Neural progenitor cell (in vitro differentiated cells): ENCODE data around the gene LRRC73. TPM values are rescaled to one million over a fixed set of nuclear protein-coding genes. Genes with fewer than 3 reads are reported as not detected.
"Not testable (repeated sequence)": the region's sequence is repeated elsewhere in the genome, so short reads cannot be mapped to it uniquely, and the experiment has no call there.

Experiments
- DNase-seq: peaks from one replicate; pipeline ENCODE4 v3.0.0-alpha.2; 2016; ENCODE audit warnings: low spot score
- H2AFZ ChIP-seq: fragments of 200-600 bp; sonication (generic); replicated peaks from 2 replicates; pipeline ENCODE4 v1.6.1; 2016; ENCODE audit warnings: antibody characterized with exemption
- H3F3A ChIP-seq: fragments of 200-600 bp; sonication (generic); 2 replicates; pipeline ENCODE4 v1.6.1; 2016; ENCODE audit warnings: antibody characterized with exemption, low read depth
- H3K27ac ChIP-seq: fragments of 200-600 bp; sonication (generic); 2 replicates; pipeline ENCODE4 v1.5.1; 2016; ENCODE audit warnings: mild to moderate bottlenecking
- H3K27me3 ChIP-seq: fragments of 200-600 bp; sonication (generic); 2 replicates; pipeline ENCODE4 v1.6.1; 2016; ENCODE audit warnings: mild to moderate bottlenecking, moderate library complexity
- H3K36me3 ChIP-seq: fragments of 200-600 bp; sonication (generic); 2 replicates; pipeline ENCODE4 v1.5.1; 2016
- H3K4me1 ChIP-seq: fragments of 200-600 bp; sonication (generic); 2 replicates; pipeline ENCODE4 v1.6.1; 2016; ENCODE audit warnings: mixed run types
- H3K4me2 ChIP-seq: fragments of 200-600 bp; sonication (generic); 2 replicates; pipeline ENCODE4 v1.6.1; 2016
- H3K4me3 ChIP-seq: fragments of 200-600 bp; sonication (generic); 2 replicates; pipeline ENCODE4 v1.5.1; 2016
- H3K79me2 ChIP-seq: fragments of 200-600 bp; sonication (generic); 2 replicates; pipeline ENCODE4 v1.6.1; 2016; ENCODE audit warnings: low read depth
- H3K9ac ChIP-seq: fragments of 200-600 bp; sonication (generic); 2 replicates; pipeline ENCODE4 v1.6.1; 2016
- H3K9me3 ChIP-seq: fragments of 200-600 bp; sonication (generic); 2 replicates; pipeline ENCODE4 v1.5.1; 2016; ENCODE audit warnings: low read depth
- H4K20me1 ChIP-seq: fragments of 200-600 bp; sonication (generic); 2 replicates; pipeline ENCODE4 v1.6.1; 2016; ENCODE audit warnings: low read depth
- H3K27ac Mint-ChIP-seq: 3 replicates; pipeline ENCODE4 v1.8.0; 2021; ENCODE audit warnings: mixed read lengths
- H3K27me3 Mint-ChIP-seq: 2 replicates; pipeline ENCODE4 v1.8.0; 2022; ENCODE audit warnings: low read depth, mild to moderate bottlenecking, inconsistent platforms, moderate library complexity, mixed read lengths; ENCODE audit not compliant: insufficient read depth
- H3K36me3 Mint-ChIP-seq: 3 replicates; pipeline ENCODE4 v1.8.0; 2021; ENCODE audit warnings: mixed read lengths
- H3K4me1 Mint-ChIP-seq: 3 replicates; pipeline ENCODE4 v1.8.0; 2021; ENCODE audit warnings: mixed read lengths
- H3K4me3 Mint-ChIP-seq: 3 replicates; pipeline ENCODE4 v1.8.0; 2021; ENCODE audit warnings: mild to moderate bottlenecking, moderate library complexity, mixed read lengths
- H3K9me3 Mint-ChIP-seq: 3 replicates; pipeline ENCODE4 v1.8.0; 2020; ENCODE audit warnings: mixed read lengths
- CTCF ChIP-seq: fragments of 200-600 bp; sonication (generic); IDR thresholded peaks from 2 replicates; pipeline ENCODE4 v1.5.1; 2017; ENCODE audit warnings: antibody characterized with exemption, mild to moderate bottlenecking
- EZH2 ChIP-seq: fragments of 200-600 bp; sonication (generic); IDR thresholded peaks from 2 replicates; pipeline ENCODE4 v1.6.1; 2017; ENCODE audit warnings: antibody characterized with exemption, mild to moderate bottlenecking, moderate library complexity
- EZH2phosphoT487 ChIP-seq: fragments of 200-600 bp; sonication (generic); IDR thresholded peaks from 2 replicates; pipeline ENCODE4 v1.6.1; 2017; ENCODE audit warnings: antibody characterized with exemption
- total RNA-seq: library from RNA; depleted of rRNA; stranded (reverse); fragments of >200 nt; gene quantifications from 2 replicates; pipeline ENCODE4 v1.2.3, GENCODE V29; 2015; ENCODE audit warnings: low replicate concordance

The LRRC73 gene
- total RNA-seq, result 0.37 TPM in 1 of 2 replicates, not detected in the other

- Histone ChIP-seq H3K9me3 (no peaks in the 10 kb centered on the region), H3K36me3 (peaks cover 8% of the 10 kb centered on the region), H3K27ac (no peak within 1 kb of the TSS), H3K79me2 (peaks cover 11% of the 10 kb centered on the region), H3K27me3 (peaks cover 36% of the 10 kb centered on the region), H3F3A (peaks cover 29% of the 10 kb centered on the region), H3K4me3 (peak within 1 kb of the TSS; percentile 74), H3K4me2 (peak within 1 kb of the TSS; percentile 91), H4K20me1 (peaks cover 30% of the 10 kb centered on the region), H3K4me1 (no peaks in the 10 kb centered on the region), H3K9ac (no peak within 1 kb of the TSS), H2AFZ (peak within 1 kb of the TSS; percentile 73)
- peaks cover 16% of the 10 kb centered on the region for H3K4me1 Mint-ChIP-seq
- DNase-seq, result peak; percentile 94
- peaks cover 22% of the 10 kb centered on the region for H3K36me3 Mint-ChIP-seq
- no peaks in the 10 kb centered on the region for H3K9me3 Mint-ChIP-seq
- peak; percentile 7 for TF ChIP-seq EZH2phosphoT487
- peak; percentile 11 for TF ChIP-seq EZH2
- no peak for TF ChIP-seq CTCF
- peaks cover 10% of the 10 kb centered on the region for H3K27me3 Mint-ChIP-seq
- no peak within 1 kb of the TSS for H3K27ac Mint-ChIP-seq
- peak within 1 kb of the TSS; percentile 92 for H3K4me3 Mint-ChIP-seq
Observed at GRCh38 chr6:43509984-43510826, at the start of gene LRRC73. TSS of gene LRRC73 (minus strand) at chr6:43510346. CDS start at chr6:43509785, 561 bp downstream.

- no peak for DNase-seq
- H3K4me3 Mint-ChIP-seq, result no peak overlapping the region
- peaks cover 18% of the 10 kb centered on the region for H3K36me3 Mint-ChIP-seq
- Histone ChIP-seq H3K4me1 (no peaks in the 10 kb centered on the region), H3K9me3 (no peaks in the 10 kb centered on the region), H3K27ac (no peak overlapping the region), H3K4me3 (no peak overlapping the region), H4K20me1 (no peaks in the 10 kb centered on the region), H2AFZ (no peak overlapping the region), H3K4me2 (no peak overlapping the region), H3K27me3 (no peaks in the 10 kb centered on the region), H3F3A (no peaks in the 10 kb centered on the region), H3K36me3 (peaks cover 37% of the 10 kb centered on the region), H3K79me2 (no peaks in the 10 kb centered on the region), H3K9ac (no peak overlapping the region)
- H3K27ac Mint-ChIP-seq, result no peak overlapping the region
- no peaks in the 10 kb centered on the region for H3K27me3 Mint-ChIP-seq
- no peaks in the 10 kb centered on the region for H3K9me3 Mint-ChIP-seq
- no peaks in the 10 kb centered on the region for H3K4me1 Mint-ChIP-seq
- no peak for TF ChIP-seq EZH2phosphoT487
- TF ChIP-seq EZH2, result no peak
- TF ChIP-seq CTCF, result no peak
Observed at GRCh38 chr6:43559328-43559727, 49.2 kb upstream of the LRRC73 start.

- H3K9me3 ChIP-seq, H4K20me1 ChIP-seq, H3K9me3 Mint-ChIP-seq, H3F3A ChIP-seq, H3K27ac ChIP-seq, H3K9ac ChIP-seq, DNase-seq, H3K4me1 Mint-ChIP-seq, H3K4me3 ChIP-seq, H3K4me2 ChIP-seq, H3K79me2 ChIP-seq, H3K4me3 Mint-ChIP-seq, H3K27ac Mint-ChIP-seq, H3K27me3 Mint-ChIP-seq, H3K27me3 ChIP-seq, H3K4me1 ChIP-seq, H2AFZ ChIP-seq: not testable (repeated sequence)
- H3K36me3 ChIP-seq, result peaks cover 40% of the 10 kb centered on the region
- H3K36me3 Mint-ChIP-seq, result peaks cover 23% of the 10 kb centered on the region
Observed at GRCh38 chr6:43557620-43558019, 47.5 kb upstream of the LRRC73 start.

- Histone ChIP-seq H4K20me1 (no peaks in the 10 kb centered on the region), H3K27ac (no peak overlapping the region), H3K9ac (no peak overlapping the region), H3K4me1 (no peaks in the 10 kb centered on the region), H3K36me3 (peaks cover 48% of the 10 kb centered on the region), H2AFZ (no peak overlapping the region), H3F3A (no peaks in the 10 kb centered on the region), H3K4me2 (no peak overlapping the region), H3K9me3 (no peaks in the 10 kb centered on the region), H3K79me2 (no peaks in the 10 kb centered on the region), H3K27me3 (no peaks in the 10 kb centered on the region), H3K4me3 (no peak overlapping the region)
- Mint-ChIP-seq H3K36me3 (peaks cover 28% of the 10 kb centered on the region), H3K27me3 (no peaks in the 10 kb centered on the region), H3K4me3 (no peak overlapping the region), H3K4me1 (no peaks in the 10 kb centered on the region), H3K27ac (no peak overlapping the region), H3K9me3 (no peaks in the 10 kb centered on the region)
- no peak for DNase-seq
- no peak for TF ChIP-seq EZH2phosphoT487
- no peak for TF ChIP-seq EZH2
- TF ChIP-seq CTCF, result no peak
Observed at GRCh38 chr6:43547222-43547621, 37.1 kb upstream of the LRRC73 start.
